WERI-Rb-1 (cell line): Measurements from ENCODE around the gene LIMK1.

Experiments used
- DNase-seq: peaks from one replicate; pipeline ENCODE4 v3.0.0-alpha.2; 2020
- H3K27ac ChIP-seq: fragments of 250-450 bp; sonication (Bioruptor Pico); 2 replicates; pipeline ENCODE4 v1.5.1; 2020; ENCODE audit warnings: mild to moderate bottlenecking, moderate library complexity
- H3K27me3 ChIP-seq: fragments of 250-450 bp; sonication (Bioruptor Pico); 2 replicates; pipeline ENCODE4 v1.5.1; 2021; ENCODE audit warnings: mild to moderate bottlenecking, low read depth, moderate library complexity; ENCODE audit not compliant: insufficient read depth, severe bottlenecking
- H3K36me3 ChIP-seq: fragments of 250-450 bp; sonication (Bioruptor Pico); 2 replicates; pipeline ENCODE4 v1.5.1; 2020; ENCODE audit warnings: mild to moderate bottlenecking, moderate library complexity
- H3K4me3 ChIP-seq: 2 replicates; pipeline ENCODE4 v1.5.1; 2011; ENCODE audit warnings: low read depth, mild to moderate bottlenecking, control low read depth, low read length
- H3K9me3 ChIP-seq: fragments of 250-450 bp; sonication (Bioruptor Pico); 2 replicates; pipeline ENCODE4 v1.5.1; 2021; ENCODE audit warnings: mild to moderate bottlenecking, moderate library complexity; ENCODE audit not compliant: severe bottlenecking
- TF ChIP-seq, protein P1 (sequence below): IDR thresholded peaks from 2 replicates; pipeline ENCODE4 v1.5.1; 2011; ENCODE audit warnings: low read depth, mild to moderate bottlenecking, control low read depth, inconsistent platforms, low read length

LIMK1 gene

DNA sequence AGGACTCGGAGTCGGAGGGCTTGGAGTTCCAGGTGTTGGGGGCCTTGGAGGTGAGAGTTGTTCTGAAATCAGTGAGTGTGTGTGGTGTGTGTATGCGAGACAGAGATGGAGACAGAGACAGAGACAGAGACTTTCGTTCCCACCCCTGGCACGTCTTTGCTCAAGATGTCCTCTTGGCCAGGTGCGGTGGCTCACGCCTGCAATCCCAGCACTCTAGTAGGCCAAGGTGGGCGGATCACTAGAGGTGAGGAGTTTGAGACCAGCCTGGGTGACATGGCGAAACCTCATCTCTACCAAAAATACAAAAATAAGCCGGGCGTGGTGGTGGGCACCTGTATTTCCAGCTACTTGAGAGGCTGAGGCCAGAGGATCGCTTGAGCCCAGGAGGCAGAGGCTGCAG is 20.0 kb upstream of the LIMK1 start:
- Histone ChIP-seq H3K27ac (no peak overlapping the region), H3K9me3 (no peaks in the 10 kb centered on the region), H3K36me3 (no peaks in the 10 kb centered on the region), H3K4me3 (no peak overlapping the region), H3K27me3 (no peaks in the 10 kb centered on the region)
- DNase-seq: no peak
- TF ChIP-seq, protein P1, sequence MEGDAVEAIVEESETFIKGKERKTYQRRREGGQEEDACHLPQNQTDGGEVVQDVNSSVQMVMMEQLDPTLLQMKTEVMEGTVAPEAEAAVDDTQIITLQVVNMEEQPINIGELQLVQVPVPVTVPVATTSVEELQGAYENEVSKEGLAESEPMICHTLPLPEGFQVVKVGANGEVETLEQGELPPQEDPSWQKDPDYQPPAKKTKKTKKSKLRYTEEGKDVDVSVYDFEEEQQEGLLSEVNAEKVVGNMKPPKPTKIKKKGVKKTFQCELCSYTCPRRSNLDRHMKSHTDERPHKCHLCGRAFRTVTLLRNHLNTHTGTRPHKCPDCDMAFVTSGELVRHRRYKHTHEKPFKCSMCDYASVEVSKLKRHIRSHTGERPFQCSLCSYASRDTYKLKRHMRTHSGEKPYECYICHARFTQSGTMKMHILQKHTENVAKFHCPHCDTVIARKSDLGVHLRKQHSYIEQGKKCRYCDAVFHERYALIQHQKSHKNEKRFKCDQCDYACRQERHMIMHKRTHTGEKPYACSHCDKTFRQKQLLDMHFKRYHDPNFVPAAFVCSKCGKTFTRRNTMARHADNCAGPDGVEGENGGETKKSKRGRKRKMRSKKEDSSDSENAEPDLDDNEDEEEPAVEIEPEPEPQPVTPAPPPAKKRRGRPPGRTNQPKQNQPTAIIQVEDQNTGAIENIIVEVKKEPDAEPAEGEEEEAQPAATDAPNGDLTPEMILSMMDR: no peak

DNA sequence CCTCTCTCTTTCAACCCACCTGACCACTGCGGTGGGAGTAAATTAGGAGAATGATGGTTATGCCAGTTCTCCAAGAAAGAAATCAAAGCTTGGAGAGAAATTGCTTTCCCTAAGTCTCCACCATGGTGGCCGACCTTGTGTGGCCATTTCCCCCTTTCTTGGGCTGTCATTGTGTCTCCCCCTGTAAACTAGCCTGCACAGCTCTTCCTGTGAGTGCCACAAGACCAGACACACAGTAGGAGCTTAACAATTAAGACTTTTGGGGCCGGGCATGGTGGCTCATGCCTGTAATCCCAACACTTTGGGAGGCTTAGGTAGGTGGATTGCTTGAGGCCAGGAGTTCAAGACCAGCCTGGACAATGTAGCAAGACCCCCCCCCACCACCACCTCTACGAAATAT is 18.9 kb upstream of the LIMK1 start:
- Histone ChIP-seq H3K4me3 (no peak overlapping the region), H3K27ac (no peak overlapping the region), H3K27me3 (no peaks in the 10 kb centered on the region), H3K9me3 (no peaks in the 10 kb centered on the region), H3K36me3 (no peaks in the 10 kb centered on the region)
- TF ChIP-seq, protein P1: no peak
- no peak for DNase-seq

DNA sequence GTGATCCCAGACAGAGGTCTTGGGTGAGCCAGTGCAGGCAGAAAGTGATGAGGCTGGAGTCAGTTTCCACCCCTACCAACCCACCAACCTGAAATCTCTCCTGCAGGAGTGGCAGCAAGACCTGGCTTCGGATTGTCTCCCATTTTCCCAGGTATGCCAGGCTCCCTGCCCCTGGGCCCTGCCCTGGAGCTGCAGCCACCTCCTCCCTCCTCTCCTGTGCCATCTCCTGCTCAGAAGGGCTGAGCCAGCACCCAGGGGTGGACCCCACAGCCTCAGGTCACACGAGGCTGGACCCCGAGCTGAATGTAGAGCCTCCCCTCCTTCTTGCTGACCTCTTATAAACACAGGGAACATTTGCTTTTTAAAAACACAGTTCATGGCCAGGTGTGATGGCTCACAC is 17.0 kb upstream of the LIMK1 start:
- H3K9me3 ChIP-seq: no peaks in the 10 kb centered on the region
- no peak overlapping the region for H3K27ac ChIP-seq
- no peaks in the 10 kb centered on the region for H3K36me3 ChIP-seq
- H3K4me3 ChIP-seq: no peak overlapping the region
- no peaks in the 10 kb centered on the region for H3K27me3 ChIP-seq
- TF ChIP-seq, protein P1: no peak
- no peak for DNase-seq

DNA sequence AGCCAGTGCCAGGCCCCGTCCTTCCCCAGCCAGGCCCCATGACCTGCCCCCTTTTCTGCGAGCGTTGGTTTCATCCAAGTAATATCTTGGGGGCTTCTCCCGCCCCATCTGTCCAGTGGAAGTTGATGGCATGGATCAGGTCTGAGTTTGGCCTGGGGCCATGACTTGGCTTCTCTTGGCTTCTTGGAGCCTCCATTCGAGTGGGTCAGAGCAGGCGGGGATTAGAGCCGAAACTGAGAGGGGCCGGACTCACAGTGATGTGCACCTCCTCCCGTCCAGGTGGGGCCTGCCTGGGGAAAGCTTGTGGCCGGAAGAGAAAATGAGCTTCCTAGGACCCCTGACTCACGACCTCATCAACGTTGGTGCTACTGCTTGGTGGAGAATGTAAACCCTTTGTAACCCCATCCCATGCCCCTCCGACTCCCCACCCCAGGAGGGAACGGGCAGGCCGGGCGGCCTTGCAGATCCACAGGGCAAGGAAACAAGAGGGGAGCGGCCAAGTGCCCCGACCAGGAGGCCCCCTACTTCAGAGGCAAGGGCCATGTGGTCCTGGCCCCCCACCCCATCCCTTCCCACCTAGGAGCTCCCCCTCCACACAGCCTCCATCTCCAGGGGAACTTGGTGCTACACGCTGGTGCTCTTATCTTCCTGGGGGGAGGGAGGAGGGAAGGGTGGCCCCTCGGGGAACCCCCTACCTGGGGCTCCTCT is 15.1 kb upstream of the LIMK1 start:
- no peak overlapping the region for H3K27ac ChIP-seq
- TF ChIP-seq, protein P1: no peak
- no peaks in the 10 kb centered on the region for H3K27me3 ChIP-seq
- no peak overlapping the region for H3K4me3 ChIP-seq
- no peaks in the 10 kb centered on the region for H3K9me3 ChIP-seq
- no peak for DNase-seq
- no peaks in the 10 kb centered on the region for H3K36me3 ChIP-seq

DNA sequence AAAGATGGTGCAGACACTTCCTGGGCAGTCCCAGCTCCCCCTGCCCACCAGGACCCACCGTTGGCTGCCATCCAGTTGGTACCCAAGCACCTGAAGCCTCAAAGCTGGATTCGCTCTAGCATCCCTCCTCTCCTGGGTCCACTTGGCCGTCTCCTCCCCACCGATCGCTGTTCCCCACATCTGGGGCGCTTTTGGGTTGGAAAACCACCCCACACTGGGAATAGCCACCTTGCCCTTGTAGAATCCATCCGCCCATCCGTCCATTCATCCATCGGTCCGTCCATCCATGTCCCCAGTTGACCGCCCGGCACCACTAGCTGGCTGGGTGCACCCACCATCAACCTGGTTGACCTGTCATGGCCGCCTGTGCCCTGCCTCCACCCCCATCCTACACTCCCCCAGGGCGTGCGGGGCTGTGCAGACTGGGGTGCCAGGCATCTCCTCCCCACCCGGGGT is 14.5 kb upstream of the LIMK1 start:
- H3K9me3 ChIP-seq: no peaks in the 10 kb centered on the region
- H3K27ac ChIP-seq: no peak overlapping the region
- H3K36me3 ChIP-seq: no peaks in the 10 kb centered on the region
- H3K27me3 ChIP-seq: no peaks in the 10 kb centered on the region
- TF ChIP-seq, protein P1: no peak
- H3K4me3 ChIP-seq: no peak overlapping the region
- no peak for DNase-seq
